Psoas muscle (tissue), 8 donors: ENCODE measurements around the gene DCT. TPM values are rescaled to one million over a fixed set of nuclear protein-coding genes. Genes with fewer than 3 reads are reported as not detected.

Experiments
- ATAC-seq, 4 donors: fragments of 200-7000 bp; cut with Tn5 transposase; one replicate each; pipeline ENCODE4 v1.9.1; 2020; ENCODE audit warnings: moderate library complexity in 3 of 4, mild to moderate bottlenecking in 2 of 4
- DNase-seq, 2 donors: peaks; one replicate each; pipeline ENCODE4 v3.0.0-alpha.2; 2020
- H3K27ac ChIP-seq: fragments of 200-600 bp; one replicate; pipeline ENCODE4 v1.8.0; 2022
- H3K27me3 ChIP-seq, 3 donors: fragments of 200-600 bp in 1 of 3; one replicate each; pipeline versions ENCODE4 v1.6.1 to v1.8.0; 2013 to 2022; ENCODE audit warnings: low read length in 2 of 3, mild to moderate bottlenecking in 2 of 3, moderate library complexity in 1 of 3; ENCODE audit not compliant: insufficient read depth in 3 of 3
- H3K36me3 ChIP-seq, 2 donors: fragments of 200-600 bp in 1 of 2; one replicate each; pipeline versions ENCODE4 v1.6.1 to v1.8.0; 2013 to 2022; ENCODE audit warnings: low read depth in 1 of 2, mild to moderate bottlenecking in 1 of 2, moderate library complexity in 1 of 2; ENCODE audit not compliant: insufficient read depth in 1 of 2
- H3K4me1 ChIP-seq: fragments of 200-600 bp; one replicate; pipeline ENCODE4 v1.8.0; 2022
- H3K4me3 ChIP-seq: fragments of 200-600 bp; one replicate; pipeline ENCODE4 v1.8.0; 2022; ENCODE audit warnings: mild to moderate bottlenecking
- H3K9me3 ChIP-seq: fragments of 200-600 bp; one replicate; pipeline ENCODE4 v1.8.0; 2022
- WGBS, 3 donors: extraction: QIAGEN DNeasy Blood & Tissue Kit; methylation state at CpG; one replicate each; pipeline versions ENCODE4 v1.1.6 to v1.1.7; 2013; 5-methylcytosine and 5-hydroxymethylcytosine counted together
- intact Hi-C, 2 donors: fragments of 100-400 bp; cut with DNase I; formaldehyde crosslinking; loops; one replicate each; pipeline versions ENCODE4 v1.11.0 to v1.14.2; 2022
- polyA plus RNA-seq, 3 donors: library from polyadenylated mRNA; stranded (reverse); fragments of 200-250 nt; gene quantifications; one replicate each; pipeline ENCODE4 v1.2.3, GENCODE V29; 2013
- total RNA-seq, 4 donors: library from RNA; stranded (reverse); fragmentation: NEBNext Ultra II Directional in 2 of 4; extraction: Animal tissue kit (Norgen Biotek cat#: 25700) in 2 of 4; gene quantifications; one replicate each; pipeline versions ENCODE4 v1.2.1 to v1.2.4, GENCODE V29; 2021 to 2023
- TF ChIP-seq, protein P1 (sequence below): fragments of 200-600 bp; IDR thresholded peaks from one replicate; pipeline ENCODE4 v1.8.0; 2022; ENCODE audit warnings: antibody characterized with exemption
- donor health status: healthy with polysubstance abuse.
- donor health status: DM: no; HTN: no; CAD: no; lungs with moderate emphysema.
- donor health status: Bipolar disorder and iron deficiency.
- donor health status: healthy.
- donor health status: DM: yes; HTN: yes; CAD: no.
- donor health status: DM: no; HTN: no; CAD: no.
- donor health status: DM: no; HTN: no; CAD: no.
- donor health status: DM: yes; HTN: yes; CAD: no.

The DCT gene
- total and polyA plus RNA-seq, 7 donors = 0.04 to 0.64 (median 0.22) TPM

DNA sequence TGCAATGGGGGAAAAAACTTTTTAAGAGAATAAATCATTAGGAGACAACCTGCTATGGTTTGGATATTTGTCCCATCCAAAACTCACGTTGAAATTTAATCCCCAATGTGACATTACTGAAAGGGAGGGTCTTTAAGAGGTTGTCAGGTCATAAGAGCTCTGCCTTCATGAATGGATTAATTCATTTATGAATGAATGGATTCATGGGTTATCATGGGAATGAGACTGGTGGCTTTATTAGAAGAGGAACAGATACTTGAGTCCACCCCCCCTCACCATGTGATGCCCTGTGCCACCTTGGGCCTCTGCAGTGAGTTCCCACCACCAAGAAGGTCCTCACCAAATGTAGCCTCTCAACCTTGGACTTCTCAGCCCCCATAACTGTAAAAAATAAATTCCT, 37.0 kb upstream of the DCT start:
- intact Hi-C loops = no loop called here
- DNase-seq (no peak), ATAC-seq (no peak)
- 26 to 47% (median 46%) methylated on average over 1 of the region's 1 CpG for WGBS, 3 donors
- H3K36me3 ChIP-seq = no peaks in the 10 kb centered on the region
- H3K4me3 ChIP-seq = no peak overlapping the region
- H3K4me1 ChIP-seq = no peaks in the 10 kb centered on the region
- H3K27ac ChIP-seq = no peak overlapping the region
- H3K27me3 ChIP-seq = no peaks in the 10 kb centered on the region
- no peaks in the 10 kb centered on the region for H3K9me3 ChIP-seq
- TF ChIP-seq, protein P1, sequence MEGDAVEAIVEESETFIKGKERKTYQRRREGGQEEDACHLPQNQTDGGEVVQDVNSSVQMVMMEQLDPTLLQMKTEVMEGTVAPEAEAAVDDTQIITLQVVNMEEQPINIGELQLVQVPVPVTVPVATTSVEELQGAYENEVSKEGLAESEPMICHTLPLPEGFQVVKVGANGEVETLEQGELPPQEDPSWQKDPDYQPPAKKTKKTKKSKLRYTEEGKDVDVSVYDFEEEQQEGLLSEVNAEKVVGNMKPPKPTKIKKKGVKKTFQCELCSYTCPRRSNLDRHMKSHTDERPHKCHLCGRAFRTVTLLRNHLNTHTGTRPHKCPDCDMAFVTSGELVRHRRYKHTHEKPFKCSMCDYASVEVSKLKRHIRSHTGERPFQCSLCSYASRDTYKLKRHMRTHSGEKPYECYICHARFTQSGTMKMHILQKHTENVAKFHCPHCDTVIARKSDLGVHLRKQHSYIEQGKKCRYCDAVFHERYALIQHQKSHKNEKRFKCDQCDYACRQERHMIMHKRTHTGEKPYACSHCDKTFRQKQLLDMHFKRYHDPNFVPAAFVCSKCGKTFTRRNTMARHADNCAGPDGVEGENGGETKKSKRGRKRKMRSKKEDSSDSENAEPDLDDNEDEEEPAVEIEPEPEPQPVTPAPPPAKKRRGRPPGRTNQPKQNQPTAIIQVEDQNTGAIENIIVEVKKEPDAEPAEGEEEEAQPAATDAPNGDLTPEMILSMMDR = no peak

GRCh38 chr13:94515911-94516310, 36.4 kb upstream of the DCT start:
- DNase-seq (no peak), ATAC-seq (no peak)
- Histone ChIP-seq H3K36me3 (no peaks in the 10 kb centered on the region), H3K27me3 (no peaks in the 10 kb centered on the region), H3K4me3 (no peak overlapping the region), H3K27ac (no peak overlapping the region), H3K9me3 (no peaks in the 10 kb centered on the region), H3K4me1 (no peaks in the 10 kb centered on the region)
- intact Hi-C loops = no loop called here
- 80 to 85% (median 83%) methylated on average over 4 of the region's 4 CpGs for WGBS, 3 donors
- TF ChIP-seq, protein P1 = no peak

DNA sequence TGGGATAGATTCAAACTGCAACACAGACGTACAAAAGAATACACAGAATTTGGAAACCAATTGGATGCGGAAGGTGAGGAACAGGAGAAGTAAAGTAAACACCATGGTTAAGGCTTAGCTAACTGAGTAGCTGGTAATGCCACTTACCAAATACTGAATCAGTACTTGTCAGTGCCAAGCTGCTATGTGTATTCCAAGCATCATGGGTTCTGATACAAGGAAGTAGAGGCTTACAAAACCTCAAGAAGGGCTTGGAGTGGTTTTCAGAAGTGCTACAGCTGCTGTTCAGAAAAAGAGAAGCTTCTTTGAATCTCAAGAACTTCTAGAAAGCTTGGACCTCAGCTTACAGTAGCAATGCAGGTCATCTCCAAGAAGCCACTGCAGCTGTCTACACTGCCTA, 35.9 kb upstream of the DCT start:
- no peak overlapping the region for H3K4me3 ChIP-seq
- ATAC-seq = no peak
- TF ChIP-seq, protein P1 = no peak
- WGBS, 3 donors = 77 to 86% (median 84%) methylated on average over 2 of the region's 2 CpGs
- no peaks in the 10 kb centered on the region for H3K4me1 ChIP-seq
- no peak overlapping the region for H3K27ac ChIP-seq
- intact Hi-C loops = no loop called here
- no peak for DNase-seq
- H3K36me3 ChIP-seq = no peaks in the 10 kb centered on the region
- no peaks in the 10 kb centered on the region for H3K9me3 ChIP-seq
- no peaks in the 10 kb centered on the region for H3K27me3 ChIP-seq

DNA sequence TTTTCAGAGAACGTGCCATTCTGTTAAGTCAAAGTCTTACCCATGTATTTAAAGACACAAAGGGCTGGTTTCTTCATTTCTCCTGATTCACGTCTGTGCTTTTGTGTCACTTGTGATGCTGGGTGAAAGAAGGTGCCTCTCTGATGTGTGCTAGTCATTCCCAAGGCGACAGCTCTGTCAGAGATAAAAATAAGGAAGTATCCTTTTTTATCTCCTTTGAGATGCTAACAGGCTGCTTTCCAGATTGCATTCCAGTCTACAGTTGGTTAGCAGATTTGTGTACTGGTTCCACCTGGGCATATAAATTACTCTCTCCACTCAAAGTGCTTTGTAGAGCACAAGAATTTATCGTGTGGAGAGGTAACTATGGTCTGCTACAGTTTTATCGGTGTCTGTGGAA, 33.5 kb upstream of the DCT start:
- H3K27me3 ChIP-seq = no peaks in the 10 kb centered on the region
- H3K9me3 ChIP-seq = no peaks in the 10 kb centered on the region
- H3K4me3 ChIP-seq = no peak overlapping the region
- intact Hi-C loops = no loop called here
- ATAC-seq = no peak
- 62 to 66% (median 63%) methylated on average over 5 of the region's 5 CpGs for WGBS, 3 donors
- H3K27ac ChIP-seq = no peak overlapping the region
- H3K4me1 ChIP-seq = no peaks in the 10 kb centered on the region
- TF ChIP-seq, protein P1 = no peak
- no peak for DNase-seq
- H3K36me3 ChIP-seq = no peaks in the 10 kb centered on the region

DNA sequence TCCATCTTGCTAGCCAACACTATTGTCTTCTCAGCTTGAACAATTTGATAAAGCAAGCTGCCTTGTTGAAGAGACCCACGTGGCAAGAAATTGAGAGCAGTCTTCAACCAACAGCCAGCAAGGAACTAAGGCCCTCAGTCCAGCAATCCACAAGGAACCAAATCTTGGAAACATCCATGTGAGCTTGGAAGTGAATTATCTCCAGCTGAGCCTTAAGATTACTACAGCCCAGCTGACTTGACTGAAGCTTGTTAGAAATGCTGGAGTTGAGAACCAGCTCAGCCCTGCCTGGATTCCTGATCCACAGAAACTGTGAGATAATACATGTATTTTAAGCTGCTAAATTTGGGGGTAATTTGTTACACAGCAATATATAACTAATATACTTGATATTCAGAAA, 26.2 kb upstream of the DCT start:
- no peaks in the 10 kb centered on the region for H3K9me3 ChIP-seq
- H3K36me3 ChIP-seq = no peaks in the 10 kb centered on the region
- no peak for ATAC-seq
- intact Hi-C loops = no loop called here
- no peaks in the 10 kb centered on the region for H3K27me3 ChIP-seq
- TF ChIP-seq, protein P1 = no peak
- no peak for DNase-seq
- no peak overlapping the region for H3K27ac ChIP-seq
- H3K4me1 ChIP-seq = no peaks in the 10 kb centered on the region
- no peak overlapping the region for H3K4me3 ChIP-seq
- 50 to 59% (median 56%) methylated on average over 1 of the region's 1 CpG for WGBS, 3 donors
